ENCODE measurements around the gene TRAPPC5.

DNA sequence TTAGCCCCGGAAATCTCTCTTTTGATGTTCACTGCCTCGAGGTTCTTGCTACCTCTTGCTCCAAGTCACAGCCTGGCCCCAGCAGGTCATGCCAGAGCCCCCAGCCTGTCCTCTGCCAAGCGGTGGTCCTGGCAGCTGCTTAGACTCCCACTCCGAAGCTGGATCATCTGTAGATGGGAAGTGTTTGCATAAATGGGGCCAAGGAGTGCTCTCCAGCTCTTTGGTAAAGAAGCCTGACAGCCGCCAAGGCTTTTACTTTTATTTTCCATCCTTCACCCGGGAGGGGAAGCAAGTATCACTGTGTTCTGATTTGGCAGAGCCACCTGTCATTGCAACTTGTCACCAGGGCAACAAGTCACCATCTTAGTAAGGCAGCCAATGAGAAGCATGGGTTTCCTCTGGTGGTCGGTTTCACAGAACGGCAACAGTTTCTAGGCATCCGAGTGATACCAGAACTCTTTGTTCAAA, 22.4 kb upstream of the TRAPPC5 start:
- TF ChIP-seq, protein P1, sequence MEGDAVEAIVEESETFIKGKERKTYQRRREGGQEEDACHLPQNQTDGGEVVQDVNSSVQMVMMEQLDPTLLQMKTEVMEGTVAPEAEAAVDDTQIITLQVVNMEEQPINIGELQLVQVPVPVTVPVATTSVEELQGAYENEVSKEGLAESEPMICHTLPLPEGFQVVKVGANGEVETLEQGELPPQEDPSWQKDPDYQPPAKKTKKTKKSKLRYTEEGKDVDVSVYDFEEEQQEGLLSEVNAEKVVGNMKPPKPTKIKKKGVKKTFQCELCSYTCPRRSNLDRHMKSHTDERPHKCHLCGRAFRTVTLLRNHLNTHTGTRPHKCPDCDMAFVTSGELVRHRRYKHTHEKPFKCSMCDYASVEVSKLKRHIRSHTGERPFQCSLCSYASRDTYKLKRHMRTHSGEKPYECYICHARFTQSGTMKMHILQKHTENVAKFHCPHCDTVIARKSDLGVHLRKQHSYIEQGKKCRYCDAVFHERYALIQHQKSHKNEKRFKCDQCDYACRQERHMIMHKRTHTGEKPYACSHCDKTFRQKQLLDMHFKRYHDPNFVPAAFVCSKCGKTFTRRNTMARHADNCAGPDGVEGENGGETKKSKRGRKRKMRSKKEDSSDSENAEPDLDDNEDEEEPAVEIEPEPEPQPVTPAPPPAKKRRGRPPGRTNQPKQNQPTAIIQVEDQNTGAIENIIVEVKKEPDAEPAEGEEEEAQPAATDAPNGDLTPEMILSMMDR (conservative IDR thresholded peaks at IDR 0.05; ENCODE audit: low read depth, low read length): no peak
- TF ChIP-seq EZH2phosphoT487 (IDR thresholded peaks at IDR 0.05; ENCODE audit: borderline replicate concordance, low read length): no peak
